Breast epithelium (tissue), 3 donors: Measurements from ENCODE around the gene SEMA4C.

Source experiments
- POLR2A ChIP-seq: fragments of 450-650 bp; IDR thresholded peaks from one replicate; pipeline ENCODE4 v1.6.1; 2016; ENCODE audit warnings: antibody characterized with exemption, mild to moderate bottlenecking, moderate library complexity
- TF ChIP-seq, protein P1 (sequence below), 3 donors: fragments of 450-650 bp; IDR thresholded peaks; one replicate each; pipeline ENCODE4 v1.5.1; 2016 to 2017; ENCODE audit warnings: antibody characterized with exemption in 3 of 3, mild to moderate bottlenecking in 3 of 3, moderate library complexity in 3 of 3

DNA sequence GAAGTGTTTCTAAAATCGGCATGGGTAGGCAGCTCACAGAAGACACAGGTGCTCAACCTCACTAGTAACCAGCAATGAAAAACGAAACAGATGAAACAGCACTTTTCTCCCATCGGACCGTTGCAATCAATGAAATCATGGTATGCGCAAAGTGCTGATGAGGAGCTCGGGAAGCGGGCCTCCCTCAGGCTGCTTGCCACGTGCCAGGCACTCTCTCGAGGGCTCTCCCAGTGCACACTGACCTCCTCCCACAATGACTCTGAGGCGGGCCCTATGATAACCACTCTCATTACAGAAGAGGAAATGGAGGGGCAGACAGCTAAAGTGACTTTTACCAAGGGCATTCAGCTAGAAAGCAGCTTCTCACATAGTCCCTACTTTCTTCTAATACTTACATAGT lies 22.3 kb downstream of the SEMA4C start:
- TF ChIP-seq, protein P1, sequence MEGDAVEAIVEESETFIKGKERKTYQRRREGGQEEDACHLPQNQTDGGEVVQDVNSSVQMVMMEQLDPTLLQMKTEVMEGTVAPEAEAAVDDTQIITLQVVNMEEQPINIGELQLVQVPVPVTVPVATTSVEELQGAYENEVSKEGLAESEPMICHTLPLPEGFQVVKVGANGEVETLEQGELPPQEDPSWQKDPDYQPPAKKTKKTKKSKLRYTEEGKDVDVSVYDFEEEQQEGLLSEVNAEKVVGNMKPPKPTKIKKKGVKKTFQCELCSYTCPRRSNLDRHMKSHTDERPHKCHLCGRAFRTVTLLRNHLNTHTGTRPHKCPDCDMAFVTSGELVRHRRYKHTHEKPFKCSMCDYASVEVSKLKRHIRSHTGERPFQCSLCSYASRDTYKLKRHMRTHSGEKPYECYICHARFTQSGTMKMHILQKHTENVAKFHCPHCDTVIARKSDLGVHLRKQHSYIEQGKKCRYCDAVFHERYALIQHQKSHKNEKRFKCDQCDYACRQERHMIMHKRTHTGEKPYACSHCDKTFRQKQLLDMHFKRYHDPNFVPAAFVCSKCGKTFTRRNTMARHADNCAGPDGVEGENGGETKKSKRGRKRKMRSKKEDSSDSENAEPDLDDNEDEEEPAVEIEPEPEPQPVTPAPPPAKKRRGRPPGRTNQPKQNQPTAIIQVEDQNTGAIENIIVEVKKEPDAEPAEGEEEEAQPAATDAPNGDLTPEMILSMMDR (IDR thresholded peaks at IDR 0.05) = no peak
- TF ChIP-seq POLR2A = no peak
